ENCODE data around the gene TMEM231.

- TF ChIP-seq CTCF (IDR thresholded peaks at IDR 0.05) = no peak
- TF ChIP-seq POLR2A (IDR thresholded peaks at IDR 0.05) = no peak
Observed at GRCh38 chr16:75488322-75488721, 67.7 kb downstream of the TMEM231 start.

Data from uterus (tissue), 2 donors.